Left cardiac atrium (tissue), 4 donors: ENCODE data around the gene ZNF746. TPM values are rescaled to one million over a fixed set of nuclear protein-coding genes. Genes with fewer than 3 reads are reported as not detected.
"Not testable (repeated sequence)": the region's sequence is repeated elsewhere in the genome, so short reads cannot be mapped to it uniquely, and the experiment has no call there.

Source experiments
- ATAC-seq, 2 donors: fragments of 200-7000 bp; cut with Tn5 transposase; one replicate each; pipeline ENCODE4 v1.9.1; 2020; ENCODE audit warnings: mild to moderate bottlenecking in 2 of 2, moderate library complexity in 2 of 2
- DNase-seq: peaks from one replicate; pipeline ENCODE4 v3.0.0-alpha.2; 2020
- intact Hi-C, 2 donors: fragments of 100-400 bp; cut with DNase I; formaldehyde crosslinking; loops; one replicate each; pipeline versions ENCODE4 v1.14.1 to v1.15.1; 2022 to 2023
- total RNA-seq, 2 donors: library from RNA; stranded (reverse); fragmentation: NEBNext Ultra II Directional; extraction: Animal tissue kit (Norgen Biotek cat#: 25700); gene quantifications; one replicate each; pipeline ENCODE4 v1.2.1, GENCODE V29; 2021
- donor health status: DM: no; HTN: yes; CAD: no.
- donor health status: DM: no; HTN: yes; CAD: no; lungs with severe emphysema.
- donor health status: DM: yes; HTN: yes; CAD: no.
- donor health status: Dilated cardiomyopathy.

ZNF746 gene
- total RNA-seq, 2 donors from 2014 or later, result 8.7 to 10.1 TPM

DNA sequence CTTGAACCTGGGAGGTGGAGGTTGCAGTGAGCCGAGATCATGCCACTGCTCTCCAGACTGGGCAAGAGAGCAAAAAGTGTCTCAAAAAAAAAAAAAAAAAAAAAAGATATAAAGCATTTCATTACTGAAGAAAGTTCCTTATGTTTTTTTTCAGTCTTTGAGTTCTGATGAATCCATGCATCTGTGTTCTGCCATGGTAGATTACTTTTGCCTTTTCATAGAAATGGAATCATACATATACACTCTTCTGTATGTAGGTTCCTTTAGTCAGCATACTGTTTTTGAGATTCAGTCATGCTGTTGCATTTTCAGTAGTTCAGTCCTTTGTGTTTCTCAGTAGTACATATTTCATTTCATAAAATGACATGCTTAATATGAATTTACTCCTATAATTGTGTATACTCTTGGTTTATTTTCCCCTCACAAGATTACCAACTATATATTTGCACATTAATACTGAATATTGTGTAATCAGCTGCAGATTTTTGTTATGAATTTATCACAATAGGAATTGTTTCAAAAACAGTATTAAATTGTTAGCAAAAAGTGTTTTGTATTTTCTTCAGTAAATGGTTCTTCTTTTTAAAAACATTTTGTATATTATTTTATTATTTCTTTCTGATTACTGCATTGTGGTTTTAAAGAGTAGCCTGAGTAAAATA lies 34.0 kb downstream of the ZNF746 start:
- ATAC-seq (no peak), DNase-seq (no peak)
- intact Hi-C loops, result no loop called here

- ATAC-seq, result no peak
- intact Hi-C loops, result no loop called here
- no peak for DNase-seq
These were observed 35.5 kb downstream of the ZNF746 start for GRCh38 chr7:149462101-149462520.

DNA sequence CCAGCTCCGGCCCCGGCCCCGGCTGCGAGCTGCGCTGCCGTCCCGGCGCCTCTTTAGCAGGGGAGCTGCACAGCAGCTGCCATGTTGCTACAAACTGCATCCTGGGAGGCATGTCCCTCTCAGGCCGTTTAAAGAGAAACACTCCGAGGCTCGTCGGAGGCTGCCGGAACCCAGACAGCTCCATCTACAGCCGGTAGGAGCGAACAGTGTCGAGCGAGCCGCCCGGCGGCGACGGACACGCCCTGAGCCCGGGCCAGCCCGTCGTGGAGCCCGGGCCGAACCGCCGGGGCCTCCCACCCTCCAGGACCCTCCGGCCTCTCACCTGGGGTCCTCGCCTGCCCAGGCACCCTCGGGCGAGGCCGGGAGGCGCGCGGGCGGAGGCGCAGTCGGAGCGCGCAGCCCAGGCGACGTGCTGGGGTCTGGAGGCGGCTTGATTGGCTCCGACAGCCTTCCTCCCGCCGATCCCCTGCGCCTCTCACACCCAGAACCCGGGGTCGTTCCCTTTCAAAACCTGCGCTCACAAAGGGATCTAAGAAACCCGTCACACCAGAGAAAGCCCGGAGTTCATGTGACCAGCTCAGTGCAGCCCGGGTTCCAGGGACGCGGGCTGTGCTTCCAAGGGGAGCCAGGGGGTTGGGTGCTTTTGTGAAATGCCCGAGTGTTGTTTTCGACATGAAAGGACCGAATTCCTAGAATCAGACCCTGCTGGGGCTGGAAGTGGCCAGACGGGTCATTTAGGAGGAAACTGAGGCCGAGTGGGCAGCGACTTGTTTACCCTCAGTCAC lies 36.9 kb downstream of the ZNF746 start, which contains the start of gene ZNF777:
ZNF777 (minus strand) TSS at position 570 of the 785 bp plus-strand sequence. CDS start 5,040 bp downstream, outside the sequence.
- ATAC-seq (peak; percentile 98 to 99), DNase-seq (peak; percentile 87)
- intact Hi-C loops, result no loop called here

GRCh38 chr7:149459540-149460452 lies 37.8 kb downstream of the ZNF746 start:
- DNase-seq, result no peak
- ATAC-seq, result peak; percentile 8 to 20
- intact Hi-C loops, result no loop called here

- intact Hi-C loops, result no loop called here
- no peak for DNase-seq
- ATAC-seq, result no peak
These were observed 38.4 kb downstream of the ZNF746 start for GRCh38 chr7:149459201-149459539.

GRCh38 chr7:149458235-149458634 lies 39.4 kb downstream of the ZNF746 start:
- intact Hi-C loops, result no loop called here
- ATAC-seq (no peak), DNase-seq (no peak)

DNA sequence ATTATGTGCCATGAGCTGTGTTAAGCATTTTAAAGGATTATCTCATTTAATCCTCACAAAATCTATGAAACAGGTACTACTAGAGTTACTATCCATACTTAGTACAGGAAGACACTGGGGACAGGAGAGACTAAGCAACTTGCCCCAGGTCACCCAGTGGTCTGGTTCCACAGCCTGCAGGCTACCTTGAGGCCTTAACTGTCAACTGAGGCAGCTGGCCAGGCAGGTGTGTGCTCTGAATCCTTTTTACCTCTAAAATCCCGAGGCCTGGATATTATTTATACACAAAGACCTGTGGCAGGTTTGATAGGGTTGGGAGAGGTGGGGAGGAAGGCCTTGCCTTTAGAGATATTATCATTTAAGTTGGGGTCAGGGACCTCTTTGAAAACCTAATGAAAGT lies 39.8 kb downstream of the ZNF746 start:
- intact Hi-C loops, result no loop called here
- ATAC-seq (no peak), DNase-seq (no peak)

GRCh38 chr7:149456506-149457421 lies 40.8 kb downstream of the ZNF746 start:
- ATAC-seq, result no peak
- intact Hi-C loops, result no loop called here
- no peak for DNase-seq

GRCh38 chr7:149455175-149455950 lies 42.2 kb downstream of the ZNF746 start:
- intact Hi-C loops, result no loop called here
- DNase-seq, result no peak
- ATAC-seq, result no peak

DNA sequence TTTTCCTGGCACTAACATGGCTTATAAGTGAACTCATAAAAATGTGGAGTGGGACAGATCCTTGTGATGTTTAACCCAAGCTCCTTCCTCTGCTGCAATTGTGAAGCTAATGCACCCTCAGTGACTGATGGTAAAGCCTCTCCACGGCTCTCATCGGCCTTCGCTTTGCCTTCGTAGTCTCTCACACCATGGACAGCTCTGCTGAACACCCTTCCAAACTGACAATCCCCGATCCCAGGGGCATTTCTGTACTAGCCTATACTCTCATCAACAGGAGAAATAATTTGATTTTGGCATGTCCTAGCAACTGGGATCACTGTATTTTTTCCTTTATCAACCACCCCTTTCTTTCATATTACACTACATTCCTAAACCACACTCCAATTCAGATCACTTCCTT lies 42.9 kb downstream of the ZNF746 start:
- DNase-seq (no peak), ATAC-seq (no peak)
- intact Hi-C loops, result no loop called here

DNA sequence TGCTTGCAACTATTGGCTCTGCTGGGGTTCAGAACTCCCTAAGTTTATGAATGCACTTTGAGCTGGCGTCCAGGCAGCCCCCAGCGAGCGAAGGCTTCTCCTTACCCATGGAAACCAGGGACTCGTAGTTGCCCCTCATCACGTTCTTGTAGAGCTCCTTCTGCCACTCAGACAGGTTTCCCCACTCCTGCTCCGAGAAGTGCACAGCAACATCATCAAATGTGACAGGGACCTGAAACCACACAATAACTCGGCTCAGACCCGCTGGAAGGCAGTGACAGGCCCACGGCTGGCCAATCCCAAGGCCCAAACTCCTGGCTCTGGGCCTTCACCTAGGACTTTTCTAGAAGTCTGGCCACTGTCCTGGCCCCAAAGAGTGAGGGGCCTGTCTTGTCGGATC lies 43.6 kb downstream of the ZNF746 start:
- no peak for ATAC-seq
- intact Hi-C loops, result no loop called here
- DNase-seq, result no peak

- DNase-seq (no peak), ATAC-seq (no peak)
- intact Hi-C loops, result no loop called here
These were observed 46.8 kb downstream of the ZNF746 start for GRCh38 chr7:149450821-149451220.

- intact Hi-C loops, result no loop called here
- ATAC-seq (no peak), DNase-seq (no peak)
These were observed 47.7 kb downstream of the ZNF746 start for GRCh38 chr7:149449897-149450296.

DNA sequence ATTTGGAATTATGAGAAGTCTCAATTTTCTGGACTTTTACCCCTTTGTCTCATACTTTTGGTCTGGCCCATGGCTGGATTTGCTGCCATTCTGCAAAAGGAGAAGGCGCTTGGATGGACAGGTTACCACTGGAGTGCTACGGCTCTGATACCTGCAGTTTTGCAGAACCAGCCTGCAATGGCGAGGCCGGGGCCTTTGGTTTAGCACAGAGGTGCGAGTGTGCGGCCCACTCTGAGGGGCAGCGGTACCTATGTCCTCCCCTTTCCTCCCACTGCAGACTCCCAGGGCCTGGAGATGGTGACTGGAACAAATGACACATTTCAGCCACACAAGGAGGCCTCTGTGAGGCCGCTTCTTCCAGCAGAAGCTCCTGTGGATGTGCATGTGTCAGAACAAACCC lies 48.6 kb downstream of the ZNF746 start:
- no peak for DNase-seq
- intact Hi-C loops, result no loop called here
- ATAC-seq, result no peak

DNA sequence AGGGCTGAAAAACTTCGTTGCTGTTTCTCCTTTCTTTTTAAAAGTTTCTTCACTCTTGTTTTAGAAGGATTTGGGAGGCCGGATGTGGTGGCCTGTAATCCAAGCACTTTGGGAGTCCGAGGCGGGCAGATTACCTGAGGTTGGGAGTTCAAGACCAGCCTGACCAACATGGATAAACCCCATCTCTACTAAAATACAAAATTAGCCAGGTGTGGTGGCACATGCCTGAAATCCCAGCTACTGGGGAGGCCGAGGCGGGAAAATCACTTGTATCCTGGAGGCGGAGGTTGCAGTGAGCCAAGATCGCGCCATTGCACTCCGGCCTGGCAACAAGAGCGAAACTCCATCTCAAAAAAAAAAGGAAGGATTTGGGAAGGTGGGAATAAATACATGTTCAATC lies 51.6 kb downstream of the ZNF746 start:
- DNase-seq, intact Hi-C loops, ATAC-seq: not testable (repeated sequence)

DNA sequence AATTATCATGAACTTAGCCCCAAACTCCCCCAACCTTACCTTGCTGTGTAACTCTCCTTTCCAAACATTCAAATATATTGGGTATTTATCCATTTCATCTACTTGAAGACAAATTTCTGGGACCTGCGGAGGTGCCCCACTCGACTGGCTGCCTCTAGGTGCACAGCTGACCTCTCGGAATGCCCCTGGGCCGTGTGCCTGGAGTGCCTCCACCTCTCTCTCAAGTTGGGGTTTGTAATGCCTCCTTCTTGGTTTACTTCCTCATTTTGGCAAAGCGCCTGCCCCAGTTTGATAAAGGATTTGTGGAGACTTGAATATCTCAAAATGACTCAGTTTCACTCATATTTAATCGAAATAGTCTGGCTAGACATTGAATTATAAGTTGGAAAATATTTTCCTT lies 53.3 kb downstream of the ZNF746 start:
- intact Hi-C loops, result no loop called here
- DNase-seq, result no peak
- no peak for ATAC-seq

DNA sequence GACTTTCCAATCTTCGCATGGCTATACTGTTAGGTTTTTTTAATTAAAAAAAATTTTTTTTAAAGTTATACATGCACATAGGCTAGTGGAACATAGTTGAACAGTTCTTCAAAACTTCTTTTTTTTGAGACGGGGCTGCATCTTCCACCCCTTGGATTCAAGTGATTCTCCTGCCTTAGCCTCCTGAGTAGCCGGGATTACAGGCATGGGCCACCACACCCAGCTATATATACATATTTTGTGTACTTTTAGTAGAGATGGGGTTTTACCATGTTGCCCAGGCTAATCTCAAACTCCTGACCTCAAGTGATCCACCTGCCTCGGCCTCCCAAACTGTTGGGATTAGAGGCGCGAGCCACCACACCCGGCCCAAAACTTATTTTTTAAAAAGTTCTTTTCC lies 54.1 kb downstream of the ZNF746 start:
- DNase-seq (no peak), ATAC-seq (no peak)
- intact Hi-C loops, result no loop called here

GRCh38 chr7:149442924-149443323 lies 54.7 kb downstream of the ZNF746 start:
- intact Hi-C loops, result no loop called here
- DNase-seq (no peak), ATAC-seq (no peak)
